ENCODE measurements around the gene FJX1.

Gene FJX1

DNA sequence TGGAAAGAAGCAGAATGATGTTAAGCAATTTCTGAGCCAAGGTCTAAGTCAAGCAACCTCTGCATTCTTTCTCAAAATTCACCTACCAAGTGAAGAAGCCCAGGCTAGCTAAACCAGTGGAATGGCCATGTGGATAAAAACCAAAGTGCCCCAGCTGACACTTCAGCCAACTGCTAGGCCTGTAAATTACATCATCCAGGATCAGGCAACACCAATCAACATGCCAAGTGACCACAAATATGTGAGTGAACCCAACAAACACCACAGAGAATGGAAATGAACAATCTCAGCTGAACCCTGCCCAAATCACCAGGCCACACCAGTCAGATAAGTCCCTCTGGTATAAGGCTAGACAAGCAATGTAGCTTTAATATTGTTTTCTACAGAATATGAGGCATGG is 25.1 kb upstream of the FJX1 start:
- ChIA-PET CTCF (interaction anchor here (0.6 to 0.9 kb wide), 2 partner anchors 10 to 22 kb away, joined by 3 to 4 read pairs; no protein-coding TSS in a partner anchor), POLR2A (interaction anchor here (1.0 kb wide), 1 partner anchor 9 kb away, joined by 3 read pairs; no protein-coding TSS in a partner anchor)
- TF ChIP-seq ZNF473 (tag by site-specific recombination; IDR thresholded peaks at IDR 0.05) (no peak), ZNF449 (tag by site-specific recombination; IDR thresholded peaks at IDR 0.05) (peak; percentile 87), FEZF1 (tag by site-specific recombination; IDR thresholded peaks at IDR 0.05) (peak; percentile 57)
- Histone ChIP-seq H3K36me3 (ENCODE audit: control insufficient read depth in 2 of 2, insufficient read depth in 1 of 2, low read length in 2 of 2) (no peaks in the 10 kb centered on the region), H3K4me1 (ENCODE audit: control insufficient read depth, insufficient read depth, low read length) (no peaks in the 10 kb centered on the region), H3K27ac (ENCODE audit: extremely low read depth, low read depth, low read length) (no peak overlapping the region), H3K4me3 (ENCODE audit: low read depth, low read length) (no peak overlapping the region), H3K9me3 (ENCODE audit: control insufficient read depth, insufficient read depth, low read depth, low read length) (no peaks in the 10 kb centered on the region)

DNA sequence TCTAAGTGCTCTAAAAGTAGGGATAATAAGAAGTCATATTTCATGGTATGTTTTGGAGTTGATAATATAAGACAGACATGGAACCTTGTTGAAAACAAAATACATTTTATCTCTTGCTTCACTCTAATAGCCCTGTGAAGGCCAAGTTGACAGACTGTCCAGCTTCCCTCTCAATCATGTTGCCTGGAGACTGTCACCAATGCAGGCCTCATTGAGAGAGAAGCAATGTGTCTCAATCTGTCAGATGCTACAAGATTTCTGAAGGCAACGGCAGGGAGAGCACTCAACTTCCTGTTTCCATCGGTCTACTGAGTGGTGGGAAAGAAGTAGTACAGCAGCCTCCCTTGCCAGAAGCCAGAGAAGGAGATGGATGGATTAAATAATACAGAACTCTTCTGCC is 23.6 kb upstream of the FJX1 start:
- TF ChIP-seq ZNF19 (tag by site-specific recombination; IDR thresholded peaks at IDR 0.05; ENCODE audit: low read depth) (no peak), ZNF354C (tag by site-specific recombination; IDR thresholded peaks at IDR 0.05; ENCODE audit: borderline replicate concordance, low read depth) (no peak), ZNF521 (tag by site-specific recombination; IDR thresholded peaks at IDR 0.05) (no peak), ZNF792 (tag by site-specific recombination; IDR thresholded peaks at IDR 0.05) (no peak), ZNF623 (tag by site-specific recombination; IDR thresholded peaks at IDR 0.05) (no peak), ZNF560 (tag by site-specific recombination; IDR thresholded peaks at IDR 0.05; ENCODE audit: borderline replicate concordance) (no peak), GLI2 (tag by site-specific recombination; IDR thresholded peaks at IDR 0.05; ENCODE audit: borderline replicate concordance, low read depth) (no peak), ZNF610 (tag by site-specific recombination; IDR thresholded peaks at IDR 0.05; ENCODE audit: borderline replicate concordance) (no peak), ZNF426 (tag by site-specific recombination; IDR thresholded peaks at IDR 0.05) (no peak), ZNF777 (tag by site-specific recombination; IDR thresholded peaks at IDR 0.05; ENCODE audit: borderline replicate concordance) (no peak)
- TF ChIP-seq, protein P1, sequence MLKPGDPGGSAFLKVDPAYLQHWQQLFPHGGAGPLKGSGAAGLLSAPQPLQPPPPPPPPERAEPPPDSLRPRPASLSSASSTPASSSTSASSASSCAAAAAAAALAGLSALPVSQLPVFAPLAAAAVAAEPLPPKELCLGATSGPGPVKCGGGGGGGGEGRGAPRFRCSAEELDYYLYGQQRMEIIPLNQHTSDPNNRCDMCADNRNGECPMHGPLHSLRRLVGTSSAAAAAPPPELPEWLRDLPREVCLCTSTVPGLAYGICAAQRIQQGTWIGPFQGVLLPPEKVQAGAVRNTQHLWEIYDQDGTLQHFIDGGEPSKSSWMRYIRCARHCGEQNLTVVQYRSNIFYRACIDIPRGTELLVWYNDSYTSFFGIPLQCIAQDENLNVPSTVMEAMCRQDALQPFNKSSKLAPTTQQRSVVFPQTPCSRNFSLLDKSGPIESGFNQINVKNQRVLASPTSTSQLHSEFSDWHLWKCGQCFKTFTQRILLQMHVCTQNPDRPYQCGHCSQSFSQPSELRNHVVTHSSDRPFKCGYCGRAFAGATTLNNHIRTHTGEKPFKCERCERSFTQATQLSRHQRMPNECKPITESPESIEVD (tag by site-specific recombination; IDR thresholded peaks at IDR 0.05): no peak
- TF ChIP-seq, protein P2, sequence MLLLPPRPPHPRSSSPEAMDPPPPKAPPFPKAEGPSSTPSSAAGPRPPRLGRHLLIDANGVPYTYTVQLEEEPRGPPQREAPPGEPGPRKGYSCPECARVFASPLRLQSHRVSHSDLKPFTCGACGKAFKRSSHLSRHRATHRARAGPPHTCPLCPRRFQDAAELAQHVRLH (tag by site-specific recombination; IDR thresholded peaks at IDR 0.05): no peak
- CTCF ChIA-PET: interaction anchor here (0.6 kb wide), 1 partner anchor 1148 kb away, joined by 4 read pairs; no protein-coding TSS in a partner anchor
- Histone ChIP-seq H3K4me1 (ENCODE audit: control insufficient read depth, insufficient read depth, low read length) (no peaks in the 10 kb centered on the region), H3K27ac (ENCODE audit: extremely low read depth, low read depth, low read length) (no peak overlapping the region), H3K9me3 (ENCODE audit: control insufficient read depth, insufficient read depth, low read depth, low read length) (no peaks in the 10 kb centered on the region), H3K36me3 (ENCODE audit: control insufficient read depth in 2 of 2, insufficient read depth in 1 of 2, low read length in 2 of 2) (no peaks in the 10 kb centered on the region), H3K4me3 (ENCODE audit: low read depth, low read length) (no peak overlapping the region)
- POLR2A ChIA-PET: no interaction called here

DNA sequence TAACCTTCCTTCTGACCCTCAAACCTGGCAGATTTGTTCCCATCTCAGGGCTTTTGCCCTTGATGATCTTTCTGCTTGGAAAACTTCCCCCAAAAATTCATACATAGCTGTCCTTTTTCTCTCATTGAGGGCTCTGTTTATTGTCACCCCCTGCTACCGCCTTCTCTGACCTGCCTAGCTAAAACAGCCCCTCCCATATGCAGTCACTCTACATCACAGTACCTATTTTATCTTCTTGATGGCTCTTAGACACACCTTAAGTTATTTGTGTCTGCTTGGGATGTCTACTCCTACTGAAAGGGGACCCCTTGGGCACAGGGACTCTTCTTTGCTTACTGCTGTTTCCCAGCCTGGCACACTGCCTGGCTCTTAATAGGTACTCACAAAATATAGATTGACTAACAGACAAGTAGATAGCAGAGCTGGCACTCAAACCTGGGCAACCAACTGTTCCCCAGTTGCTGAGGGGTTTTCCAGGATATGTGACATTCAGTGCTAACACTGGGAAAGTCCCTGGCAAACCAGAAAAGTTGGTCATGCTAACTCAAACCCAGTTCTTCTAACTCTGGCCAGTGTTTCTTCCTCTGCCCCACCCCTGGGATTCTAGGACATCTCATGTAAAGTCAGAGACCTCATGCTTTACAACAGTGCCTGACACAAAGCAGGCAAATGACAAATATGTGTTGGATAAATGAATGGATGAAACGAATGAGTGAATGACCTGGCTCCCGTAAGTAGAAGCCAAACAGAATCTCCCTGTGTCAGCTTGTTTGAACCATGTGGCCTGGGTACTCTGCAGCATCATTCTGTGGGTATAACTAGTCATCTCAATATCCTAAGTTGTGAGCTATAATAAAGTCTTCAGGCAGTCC is 19.8 kb upstream of the FJX1 start:
- POLR2A ChIA-PET: no interaction called here
- Histone ChIP-seq H3K4me3 (ENCODE audit: low read depth, low read length) (no peak overlapping the region), H3K9me3 (ENCODE audit: control insufficient read depth, insufficient read depth, low read depth, low read length) (no peaks in the 10 kb centered on the region), H3K27ac (ENCODE audit: extremely low read depth, low read depth, low read length) (no peak overlapping the region), H3K4me1 (ENCODE audit: control insufficient read depth, insufficient read depth, low read length) (no peaks in the 10 kb centered on the region), H3K36me3 (ENCODE audit: control insufficient read depth in 2 of 2, insufficient read depth in 1 of 2, low read length in 2 of 2) (no peaks in the 10 kb centered on the region)
- CTCF ChIA-PET: interaction anchor here (0.7 to 1.7 kb wide), 2 partner anchors 205 to 660 kb away, joined by 4 to 5 read pairs; no protein-coding TSS in a partner anchor
- TF ChIP-seq ZNF214 (tag by site-specific recombination; IDR thresholded peaks at IDR 0.05; ENCODE audit: borderline replicate concordance) (no peak), ZSCAN18 (tag by site-specific recombination; IDR thresholded peaks at IDR 0.05) (no peak), ZNF610 (tag by site-specific recombination; IDR thresholded peaks at IDR 0.05; ENCODE audit: borderline replicate concordance) (no peak), ZNF174 (tag by site-specific recombination; IDR thresholded peaks at IDR 0.05) (no peak), ZNF549 (tag by site-specific recombination; IDR thresholded peaks at IDR 0.05) (no peak)
- TF ChIP-seq, protein P3, sequence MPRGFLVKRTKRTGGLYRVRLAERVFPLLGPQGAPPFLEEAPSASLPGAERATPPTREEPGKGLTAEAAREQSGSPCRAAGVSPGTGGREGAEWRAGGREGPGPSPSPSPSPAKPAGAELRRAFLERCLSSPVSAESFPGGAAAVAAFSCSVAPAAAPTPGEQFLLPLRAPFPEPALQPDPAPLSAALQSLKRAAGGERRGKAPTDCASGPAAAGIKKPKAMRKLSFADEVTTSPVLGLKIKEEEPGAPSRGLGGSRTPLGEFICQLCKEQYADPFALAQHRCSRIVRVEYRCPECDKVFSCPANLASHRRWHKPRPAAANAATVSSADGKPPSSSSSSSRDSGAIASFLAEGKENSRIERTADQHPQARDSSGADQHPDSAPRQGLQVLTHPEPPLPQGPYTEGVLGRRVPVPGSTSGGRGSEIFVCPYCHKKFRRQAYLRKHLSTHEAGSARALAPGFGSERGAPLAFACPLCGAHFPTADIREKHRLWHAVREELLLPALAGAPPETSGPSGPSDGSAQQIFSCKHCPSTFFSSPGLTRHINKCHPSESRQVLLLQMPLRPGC (tag by site-specific recombination; IDR thresholded peaks at IDR 0.05): no peak

Data from HEK293 (cell line).